ENCODE results near the gene VMO1.

Gene VMO1

DNA sequence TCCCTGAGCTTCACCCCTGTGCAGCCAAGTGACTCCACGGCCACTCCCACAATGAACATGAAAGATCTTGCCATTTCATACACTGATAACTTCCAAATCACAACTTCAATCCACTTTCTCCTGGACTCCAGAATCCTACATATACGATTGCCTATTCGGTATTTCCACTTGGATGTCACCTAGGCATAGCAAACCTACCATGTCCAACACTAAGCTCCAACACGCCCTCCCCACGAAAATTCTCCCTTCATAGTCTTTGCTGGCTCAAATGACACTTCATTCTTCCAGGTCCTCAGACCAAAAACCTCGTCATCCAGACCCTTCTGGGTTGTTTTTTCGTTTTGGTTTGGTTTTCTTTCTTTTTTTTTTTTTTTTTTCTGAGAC is 4.5 kb upstream of the VMO1 start:
- Histone ChIP-seq H3K27ac (ENCODE audit: low read depth, low read length) (no peak overlapping the region), H3K9me2 (replicated peaks; ENCODE audit: control insufficient read depth, low read length) (no peaks in the 10 kb centered on the region), H3K4me2 (ENCODE audit: low read length) (peak overlapping the region; percentile 91), H3K9me3 (ENCODE audit: control insufficient read depth, insufficient read depth, low read length) (no peaks in the 10 kb centered on the region), H3K4me1 (ENCODE audit: control insufficient read depth, low read length) (peaks cover 22% of the 10 kb centered on the region), H3K36me3 (ENCODE audit: control insufficient read depth, low read length) (no peaks in the 10 kb centered on the region), H3K27me3 (ENCODE audit: control insufficient read depth, low read length) (peaks cover 15% of the 10 kb centered on the region), H3K4me3 (ENCODE audit: low read length) (peak overlapping the region; percentile 78), H3F3A (ENCODE audit: control insufficient read depth, insufficient read depth) (peaks cover 4% of the 10 kb centered on the region; the same call in 1 of the 2 replicates), H3K79me2 (ENCODE audit: control insufficient read depth, low read length) (no peaks in the 10 kb centered on the region), H4K20me1 (ENCODE audit: control insufficient read depth, insufficient read depth, low read depth, low read length) (no peaks in the 10 kb centered on the region)
- TF ChIP-seq, protein P1, sequence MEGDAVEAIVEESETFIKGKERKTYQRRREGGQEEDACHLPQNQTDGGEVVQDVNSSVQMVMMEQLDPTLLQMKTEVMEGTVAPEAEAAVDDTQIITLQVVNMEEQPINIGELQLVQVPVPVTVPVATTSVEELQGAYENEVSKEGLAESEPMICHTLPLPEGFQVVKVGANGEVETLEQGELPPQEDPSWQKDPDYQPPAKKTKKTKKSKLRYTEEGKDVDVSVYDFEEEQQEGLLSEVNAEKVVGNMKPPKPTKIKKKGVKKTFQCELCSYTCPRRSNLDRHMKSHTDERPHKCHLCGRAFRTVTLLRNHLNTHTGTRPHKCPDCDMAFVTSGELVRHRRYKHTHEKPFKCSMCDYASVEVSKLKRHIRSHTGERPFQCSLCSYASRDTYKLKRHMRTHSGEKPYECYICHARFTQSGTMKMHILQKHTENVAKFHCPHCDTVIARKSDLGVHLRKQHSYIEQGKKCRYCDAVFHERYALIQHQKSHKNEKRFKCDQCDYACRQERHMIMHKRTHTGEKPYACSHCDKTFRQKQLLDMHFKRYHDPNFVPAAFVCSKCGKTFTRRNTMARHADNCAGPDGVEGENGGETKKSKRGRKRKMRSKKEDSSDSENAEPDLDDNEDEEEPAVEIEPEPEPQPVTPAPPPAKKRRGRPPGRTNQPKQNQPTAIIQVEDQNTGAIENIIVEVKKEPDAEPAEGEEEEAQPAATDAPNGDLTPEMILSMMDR (IDR thresholded peaks at IDR 0.05; ENCODE audit: low read depth, low read length, poor library complexity, severe bottlenecking), result no peak

DNA sequence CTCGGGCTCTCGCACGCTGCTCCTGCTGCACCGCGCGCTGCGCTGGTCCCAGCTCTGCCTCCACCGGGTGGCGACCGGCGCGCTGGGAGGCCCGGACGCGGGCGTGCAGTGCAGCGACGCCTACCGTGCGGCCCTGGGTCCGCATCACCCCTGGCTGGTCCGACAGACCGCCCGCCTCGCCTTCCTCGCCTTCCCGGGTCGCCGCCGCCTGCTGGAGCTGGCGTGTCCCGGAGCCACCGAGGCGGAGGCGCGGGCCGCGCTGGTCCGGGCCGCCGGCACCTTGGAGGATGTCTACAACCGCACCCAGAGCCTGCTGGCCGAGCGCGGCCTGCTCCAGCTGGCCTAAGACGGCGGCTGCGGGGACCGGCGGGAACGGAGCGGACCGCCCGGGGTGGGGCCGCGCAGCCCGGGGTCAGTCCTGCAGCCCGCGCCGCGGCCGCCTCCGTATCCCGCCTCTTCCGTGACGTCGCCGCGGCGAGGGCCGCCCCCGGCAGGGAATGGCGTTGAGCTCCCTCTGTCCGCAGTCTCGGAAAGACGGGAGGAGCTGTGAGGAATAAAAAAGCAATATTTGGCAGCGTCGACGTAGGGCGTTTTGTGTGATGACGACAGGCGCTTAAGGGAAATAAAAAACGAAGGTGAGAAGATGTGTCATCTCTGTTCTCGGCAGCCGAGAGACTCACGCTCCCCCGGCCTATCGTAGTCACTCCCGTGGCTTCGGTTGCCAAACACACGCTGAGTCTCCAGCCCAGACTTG is 4.0 kb upstream of the VMO1 start:
- H3K9me2 ChIP-seq (replicated peaks; ENCODE audit: control insufficient read depth, low read length), result no peaks in the 10 kb centered on the region
- no peaks in the 10 kb centered on the region for H4K20me1 ChIP-seq (ENCODE audit: control insufficient read depth, insufficient read depth, low read depth, low read length)
- H3K36me3 ChIP-seq (ENCODE audit: control insufficient read depth, low read length), result no peaks in the 10 kb centered on the region
- H3K27me3 ChIP-seq (ENCODE audit: control insufficient read depth, low read length), result peaks cover 15% of the 10 kb centered on the region
- TF ChIP-seq EZH2phosphoT487 (IDR thresholded peaks at IDR 0.05; ENCODE audit: borderline replicate concordance, low read length), result no peak
- TF ChIP-seq, protein P1 (IDR thresholded peaks at IDR 0.05; ENCODE audit: low read depth, low read length, poor library complexity, severe bottlenecking), result peak; percentile 86
- H3F3A ChIP-seq (ENCODE audit: control insufficient read depth, insufficient read depth), result peaks cover 4% of the 10 kb centered on the region; the same call in 1 of the 2 replicates
- peaks cover 16% of the 10 kb centered on the region for H3K4me1 ChIP-seq (ENCODE audit: control insufficient read depth, low read length)
- H3K79me2 ChIP-seq (ENCODE audit: control insufficient read depth, low read length), result no peaks in the 10 kb centered on the region
- H3K4me2 ChIP-seq (ENCODE audit: low read length), result peak overlapping the region; percentile 91
- peak overlapping the region; percentile 78 for H3K4me3 ChIP-seq (ENCODE audit: low read length)
- H3K27ac ChIP-seq (ENCODE audit: low read depth, low read length), result 0 out of 2 replicates have a peak overlapping the region, but pooled peaks have one; percentile 14
- H3K9me3 ChIP-seq (ENCODE audit: control insufficient read depth, insufficient read depth, low read length), result no peaks in the 10 kb centered on the region

DNA sequence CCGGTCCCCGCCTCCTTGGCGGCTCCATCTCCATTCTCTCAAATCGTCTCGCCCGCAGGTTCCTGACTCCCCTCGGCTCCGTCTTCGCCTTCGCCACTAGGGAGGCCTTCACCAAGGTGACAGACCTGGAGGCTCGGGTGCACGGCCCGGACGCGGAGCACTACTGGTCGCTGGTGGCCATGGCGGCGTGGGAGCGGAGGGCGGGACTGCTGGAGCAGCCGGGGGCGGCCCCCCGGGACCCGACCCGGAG is 3.5 kb upstream of the VMO1 start:
- Histone ChIP-seq H3F3A (ENCODE audit: control insufficient read depth, insufficient read depth) (peaks cover 4% of the 10 kb centered on the region; the same call in 1 of the 2 replicates), H3K79me2 (ENCODE audit: control insufficient read depth, low read length) (no peaks in the 10 kb centered on the region), H3K36me3 (ENCODE audit: control insufficient read depth, low read length) (no peaks in the 10 kb centered on the region), H3K4me3 (ENCODE audit: low read length) (peak overlapping the region; percentile 78), H4K20me1 (ENCODE audit: control insufficient read depth, insufficient read depth, low read depth, low read length) (no peaks in the 10 kb centered on the region), H3K27me3 (ENCODE audit: control insufficient read depth, low read length) (peaks cover 15% of the 10 kb centered on the region), H3K9me2 (replicated peaks; ENCODE audit: control insufficient read depth, low read length) (no peaks in the 10 kb centered on the region), H3K27ac (ENCODE audit: low read depth, low read length) (no peak overlapping the region), H3K9me3 (ENCODE audit: control insufficient read depth, insufficient read depth, low read length) (no peaks in the 10 kb centered on the region), H3K4me1 (ENCODE audit: control insufficient read depth, low read length) (peaks cover 15% of the 10 kb centered on the region), H3K4me2 (ENCODE audit: low read length) (peak overlapping the region; percentile 91)
- TF ChIP-seq, protein P1 (IDR thresholded peaks at IDR 0.05; ENCODE audit: low read depth, low read length, poor library complexity, severe bottlenecking), result no peak
- no peak for TF ChIP-seq EZH2phosphoT487 (IDR thresholded peaks at IDR 0.05; ENCODE audit: borderline replicate concordance, low read length)
